Loucy (cell line): Measurements from ENCODE around the gene ATG7.

Experiments used
- H2AFZ ChIP-seq: fragments of 200-600 bp; sonication (generic); 2 replicates; pipeline ENCODE4 v1.6.0; 2016; ENCODE audit warnings: antibody characterized with exemption, mild to moderate bottlenecking, low read length, moderate library complexity
- H3F3A ChIP-seq: fragments of 200-600 bp; 2 replicates; pipeline ENCODE4 v1.6.0; 2016; ENCODE audit warnings: antibody characterized with exemption, low read depth, mild to moderate bottlenecking
- H3K27me3 ChIP-seq: fragments of 200-600 bp; sonication (generic); 2 replicates; pipeline ENCODE4 v1.6.1; 2014; ENCODE audit warnings: low read length, mild to moderate bottlenecking; ENCODE audit not compliant: insufficient read depth, poor library complexity, severe bottlenecking
- H3K36me3 ChIP-seq: fragments of 200-600 bp; sonication (generic); 2 replicates; pipeline ENCODE4 v1.6.1; 2016; ENCODE audit warnings: low read length; ENCODE audit not compliant: insufficient read depth
- H3K4me1 ChIP-seq: fragments of 200-600 bp; sonication (generic); 2 replicates; pipeline ENCODE4 v1.5.1; 2014; ENCODE audit warnings: low read length, mild to moderate bottlenecking; ENCODE audit not compliant: insufficient read depth, poor library complexity, severe bottlenecking
- H3K4me2 ChIP-seq: fragments of 200-600 bp; sonication (generic); 2 replicates; pipeline ENCODE4 v1.6.0; 2014; ENCODE audit warnings: antibody characterized with exemption, low read length, low read depth, mild to moderate bottlenecking; ENCODE audit not compliant: poor library complexity, severe bottlenecking
- H3K4me3 ChIP-seq: fragments of 200-600 bp; sonication (generic); 2 replicates; pipeline ENCODE4 v1.5.1; 2014; ENCODE audit warnings: low read length, mild to moderate bottlenecking, mixed read lengths; ENCODE audit not compliant: poor library complexity, severe bottlenecking
- H3K79me2 ChIP-seq: fragments of 200-600 bp; sonication (generic); 2 replicates; pipeline ENCODE4 v1.6.1; 2014; ENCODE audit warnings: low read length; ENCODE audit not compliant: insufficient read depth
- H3K9ac ChIP-seq: fragments of 200-600 bp; sonication (generic); 2 replicates; pipeline ENCODE4 v1.6.0; 2014; ENCODE audit warnings: mild to moderate bottlenecking, low read depth, low read length, moderate library complexity; ENCODE audit not compliant: poor library complexity, severe bottlenecking
- H3K9me2 ChIP-seq: fragments of 200-600 bp; sonication (generic); replicated peaks from 2 replicates; pipeline ENCODE4 v1.6.1; 2016; ENCODE audit warnings: low read depth, low read length, mixed read lengths
- H3K9me3 ChIP-seq: fragments of 200-600 bp; sonication (generic); 2 replicates; pipeline ENCODE4 v1.6.1; 2014; ENCODE audit warnings: mild to moderate bottlenecking, antibody characterized with exemption, low read length, low read depth; ENCODE audit not compliant: insufficient read depth
- H4K20me1 ChIP-seq: fragments of 200-600 bp; sonication (generic); 2 replicates; pipeline ENCODE4 v1.6.0; 2014; ENCODE audit warnings: antibody characterized with exemption, low read length, mild to moderate bottlenecking; ENCODE audit not compliant: insufficient read depth, poor library complexity, severe bottlenecking
- CTCF ChIP-seq: fragments of 200-600 bp; sonication (generic); conservative IDR thresholded peaks from 2 replicates; pipeline ENCODE4 v1.5.1; 2014; ENCODE audit warnings: mild to moderate bottlenecking, antibody characterized with exemption, low read length
- EZH2phosphoT487 ChIP-seq: fragments of 200-600 bp; IDR thresholded peaks from 2 replicates; pipeline ENCODE4 v1.6.1; 2018; ENCODE audit warnings: antibody characterized with exemption, mild to moderate bottlenecking, moderate library complexity, borderline replicate concordance

ATG7 gene

GRCh38 chr3:11424277-11424676 lies 152.1 kb downstream of the ATG7 start:
- Histone ChIP-seq H3K27me3 (no peaks in the 10 kb centered on the region), H3K9ac (no peak overlapping the region), H3K4me1 (no peaks in the 10 kb centered on the region), H2AFZ (no peak overlapping the region), H3K79me2 (no peaks in the 10 kb centered on the region), H3K4me3 (no peak overlapping the region), H3K4me2 (no peak overlapping the region), H3K9me2 (no peaks in the 10 kb centered on the region), H4K20me1 (no peaks in the 10 kb centered on the region), H3K36me3 (peaks cover 7% of the 10 kb centered on the region; the same call in 1 of the 2 replicates), H3K9me3 (no peaks in the 10 kb centered on the region), H3F3A (no peaks in the 10 kb centered on the region)
- TF ChIP-seq CTCF (no peak), EZH2phosphoT487 (no peak)

GRCh38 chr3:11430207-11430606 lies 158.0 kb downstream of the ATG7 start:
- no peaks in the 10 kb centered on the region for H3F3A ChIP-seq
- H3K4me3 ChIP-seq = no peak overlapping the region
- H3K9ac ChIP-seq = no peak overlapping the region
- H3K36me3 ChIP-seq = peaks cover 7% of the 10 kb centered on the region; the same call in 1 of the 2 replicates
- H3K9me3 ChIP-seq = no peaks in the 10 kb centered on the region
- no peaks in the 10 kb centered on the region for H3K27me3 ChIP-seq
- H3K4me1 ChIP-seq = no peaks in the 10 kb centered on the region
- H2AFZ ChIP-seq = no peak overlapping the region
- no peak overlapping the region for H3K4me2 ChIP-seq
- no peak for TF ChIP-seq CTCF
- no peaks in the 10 kb centered on the region for H3K79me2 ChIP-seq
- H4K20me1 ChIP-seq = no peaks in the 10 kb centered on the region
- no peaks in the 10 kb centered on the region for H3K9me2 ChIP-seq

- Histone ChIP-seq H3K4me2 (no peak overlapping the region), H3K4me3 (no peak overlapping the region), H3K9me2 (no peaks in the 10 kb centered on the region), H4K20me1 (no peaks in the 10 kb centered on the region), H2AFZ (no peak overlapping the region), H3F3A (no peaks in the 10 kb centered on the region), H3K9me3 (no peaks in the 10 kb centered on the region), H3K79me2 (no peaks in the 10 kb centered on the region), H3K4me1 (no peaks in the 10 kb centered on the region), H3K9ac (no peak overlapping the region), H3K36me3 (peaks cover 7% of the 10 kb centered on the region; the same call in 1 of the 2 replicates), H3K27me3 (no peaks in the 10 kb centered on the region)
- TF ChIP-seq CTCF (no peak), EZH2phosphoT487 (no peak)
These were observed 158.4 kb downstream of the ATG7 start for GRCh38 chr3:11430624-11431023.
